HCT116 (cell line): Measurements from ENCODE around the gene UGT2B15. TPM values are rescaled to one million over a fixed set of nuclear protein-coding genes. Genes with fewer than 3 reads are reported as not detected.
"Not testable (repeated sequence)": the region's sequence is repeated elsewhere in the genome, so short reads cannot be mapped to it uniquely, and the experiment has no call there.

Experiments
- ATAC-seq: fragments of 200-7000 bp; cut with Tn5 transposase; 2 replicates; pipeline ENCODE4 v1.9.1; 2020; ENCODE audit warnings: mild to moderate bottlenecking, moderate library complexity
- Bru-seq: library from RNA; stranded (reverse); fragments of 400-500 nt; gene quantifications from one replicate; lab custom pipeline; 2021; lab: Mats Ljungman, UMichigan
- BruChase-seq, 2 experiments: library from RNA; stranded (reverse); fragments of 400-500 nt; gene quantifications; one replicate each; lab custom pipeline; 2021; lab: Mats Ljungman, UMichigan
- BruUV-seq: library from RNA; stranded (reverse); fragments of 400-500 nt; replicated peaks from 2 replicates; lab custom pipeline; 2021; lab: Mats Ljungman, UMichigan
- CTCF ChIA-PET: fragments of 300-600 bp; sonication (Branson Sonifier 250); formaldehyde crosslinking; loops from one replicate; lab custom pipeline; 2021; ENCODE audit warnings: antibody characterized with exemption; lab: Charles Lee
- POLR2A ChIA-PET: fragments of 300-600, 350-600 bp; sonication (Branson Sonifier 250); formaldehyde crosslinking; loops from one replicate; lab custom pipeline; 2021; ENCODE audit warnings: antibody characterized with exemption; lab: Charles Lee
- RAD21 ChIA-PET, 2 experiments: fragments of 300-600 bp; sonication (Branson Sonifier 250); formaldehyde crosslinking; loops; one replicate each; lab custom pipeline; 2023; ENCODE audit warnings: low total read pairs in 2 of 2; ENCODE audit not compliant: uncharacterized antibody in 2 of 2, unreplicated experiment in 2 of 2, low non-redundant PET in 1 of 2; lab: Charles Lee
- DNase-seq: peaks from one replicate; pipeline ENCODE4 v3.0.0-alpha.2; 2010; ENCODE audit warnings: low read depth, low spot score
- H2AFZ ChIP-seq: fragments of 200-600 bp; shearing (Covaris generic), sonication (generic); 2 replicates; pipeline ENCODE4 v1.6.1; 2017; ENCODE audit warnings: low read depth, mixed run types, mixed read lengths, antibody characterized with exemption, low read length; ENCODE audit not compliant: poor library complexity, severe bottlenecking
- H3K27ac ChIP-seq: 2 replicates; pipeline ENCODE4 v1.5.1; 2012; ENCODE audit warnings: low read depth, low read length
- H3K27me3 ChIP-seq: fragments of 200-600 bp; sonication (generic); 2 replicates; pipeline ENCODE4 v1.6.1; 2016; ENCODE audit warnings: mixed run types, low read length, mixed read lengths; ENCODE audit not compliant: insufficient read depth
- H3K36me3 ChIP-seq, 2 experiments: fragments of 200-500 bp in 1 of 2; fragments of 200-600 bp in 1 of 2; sonication (Bioruptor generic) in 1 of 2; sonication (generic) in 1 of 2; 2 replicates each; pipeline versions ENCODE4 v1.5.1 to v1.6.1; 2014 to 2016; ENCODE audit warnings: low read length in 2 of 2, inconsistent platforms in 1 of 2, mixed read lengths in 1 of 2, mixed run types in 1 of 2; ENCODE audit not compliant: insufficient read depth in 2 of 2, control insufficient read depth in 1 of 2
- H3K4me1 ChIP-seq, 2 experiments: fragments of 200-600 bp in 1 of 2; sonication (generic) in 1 of 2; 2 replicates each; pipeline versions ENCODE4 v1.5.1 to v1.6.1; 2012 to 2017; ENCODE audit warnings: low read length in 2 of 2, inconsistent platforms in 1 of 2, mild to moderate bottlenecking in 1 of 2, mixed read lengths in 1 of 2, mixed run types in 1 of 2, moderate library complexity in 1 of 2; ENCODE audit not compliant: insufficient read depth in 2 of 2, control insufficient read depth in 1 of 2
- H3K4me2 ChIP-seq: fragments of 200-600 bp; sonication (generic); 2 replicates; pipeline ENCODE4 v1.6.1; 2017; ENCODE audit warnings: mixed run types, low read length, mixed read lengths
- H3K4me3 ChIP-seq, 2 experiments: fragments of 200-600 bp in 1 of 2; sonication (generic) in 1 of 2; replicated peaks in 1 of 2; 2 replicates each; pipeline ENCODE4 v1.5.1; 2011 to 2016; ENCODE audit warnings: low read length in 2 of 2, control low read depth in 1 of 2, low read depth in 1 of 2, mild to moderate bottlenecking in 1 of 2, mixed read lengths in 1 of 2, mixed run types in 1 of 2
- H3K79me2 ChIP-seq: fragments of 200-600 bp; sonication (generic); 2 replicates; pipeline ENCODE4 v1.6.1; 2017; ENCODE audit warnings: mild to moderate bottlenecking, mixed run types, low read length, moderate library complexity, mixed read lengths; ENCODE audit not compliant: insufficient read depth
- H3K9ac ChIP-seq: fragments of 200-600 bp; sonication (generic); 2 replicates; pipeline ENCODE4 v1.6.1; 2016; ENCODE audit warnings: low read length, mixed read lengths
- H3K9me2 ChIP-seq: fragments of 200-600 bp; sonication (generic), shearing (Covaris generic); 2 replicates; pipeline ENCODE4 v1.6.1; 2017; ENCODE audit warnings: mixed run types, mild to moderate bottlenecking, moderate library complexity; ENCODE audit not compliant: insufficient read depth
- H3K9me3 ChIP-seq, 2 experiments: fragments of 200-500 bp in 1 of 2; fragments of 200-600 bp in 1 of 2; sonication (Bioruptor generic) in 1 of 2; sonication (generic) in 1 of 2; 2 replicates each; pipeline ENCODE4 v1.6.1; 2014 to 2017; ENCODE audit warnings: low read length in 2 of 2, mixed read lengths in 2 of 2, inconsistent platforms in 1 of 2, low read depth in 1 of 2, mild to moderate bottlenecking in 1 of 2, mixed run types in 1 of 2, moderate library complexity in 1 of 2; ENCODE audit not compliant: control insufficient read depth in 1 of 2, insufficient read depth in 1 of 2
- H4K20me1 ChIP-seq: fragments of 200-600 bp; sonication (generic), shearing (Covaris generic); 2 replicates; pipeline ENCODE4 v1.6.1; 2017; ENCODE audit warnings: mixed run types, mild to moderate bottlenecking, moderate library complexity; ENCODE audit not compliant: insufficient read depth
- CBX3 ChIP-seq: IDR thresholded peaks from 2 replicates; pipeline ENCODE4 v1.6.1; 2012; ENCODE audit warnings: low read depth
- ELF1 ChIP-seq: IDR thresholded peaks from 2 replicates; pipeline ENCODE4 v1.6.1; 2012; ENCODE audit warnings: low read depth, borderline replicate concordance
- EZH2phosphoT487 ChIP-seq: fragments of 200-600 bp; IDR thresholded peaks from 2 replicates; pipeline ENCODE4 v1.6.1; 2018; ENCODE audit warnings: antibody characterized with exemption, borderline replicate concordance
- FOSL1 ChIP-seq: IDR thresholded peaks from 2 replicates; pipeline ENCODE4 v1.6.1; 2012; ENCODE audit warnings: low read depth
- JUND ChIP-seq: IDR thresholded peaks from 2 replicates; pipeline ENCODE4 v1.6.1; 2012
- POLR2A ChIP-seq: IDR thresholded peaks from 2 replicates; pipeline ENCODE4 v1.7.0; 2011; ENCODE audit warnings: borderline replicate concordance; ENCODE audit not compliant: insufficient read depth, insufficient read length; ENCODE audit errors: extremely low read depth
- SP1 ChIP-seq: IDR thresholded peaks from 2 replicates; pipeline ENCODE4 v1.6.1; 2012; ENCODE audit warnings: low read depth
- SRF ChIP-seq: IDR thresholded peaks from 2 replicates; pipeline ENCODE4 v1.6.1; 2012; ENCODE audit warnings: low read depth
- YY1 ChIP-seq: IDR thresholded peaks from 2 replicates; pipeline ENCODE4 v1.6.1; 2011; ENCODE audit warnings: low read length, low read depth, moderate library complexity, mild to moderate bottlenecking; ENCODE audit not compliant: insufficient replicate concordance; ENCODE audit errors: extremely low read depth
- ZFX ChIP-seq: fragments of 450-650 bp; IDR thresholded peaks from 2 replicates; pipeline ENCODE4 v1.6.1; 2017
- ZNF274 ChIP-seq: fragments of 200-500 bp; sonication (Bioruptor generic); IDR thresholded peaks from 2 replicates; pipeline ENCODE4 v1.6.1; 2014; ENCODE audit warnings: mild to moderate bottlenecking, low read depth, low read length, inconsistent platforms
- intact Hi-C: fragments of 100-400 bp; cut with micrococcal nuclease; formaldehyde crosslinking; loops from 2 replicates; pipeline ENCODE4 v1.10.0; 2022
- long read RNA-seq: library from polyadenylated mRNA; unstranded; transcript quantifications from one replicate; pipeline ENCODE4 v2.0.0, GENCODE V29; 2021; ENCODE audit not compliant: unreplicated experiment
- polyA plus RNA-seq: library from polyadenylated mRNA; unstranded; fragments of >200 nt; gene quantifications from 2 replicates; pipeline ENCODE4 v1.2.1, GENCODE V29; 2012; ENCODE audit warnings: missing spikeins
- total RNA-seq: library from RNA; stranded (reverse); gene quantifications from one replicate; pipeline ENCODE4 v1.2.1, GENCODE V29; 2021; ENCODE audit not compliant: unreplicated experiment
- TF ChIP-seq, protein P1 (sequence below): IDR thresholded peaks from 2 replicates; pipeline ENCODE4 v1.6.1; 2012
- TF ChIP-seq, protein P2 (sequence below): IDR thresholded peaks from 2 replicates; pipeline ENCODE4 v1.6.1; 2011; ENCODE audit warnings: mild to moderate bottlenecking, low read length, moderate library complexity; ENCODE audit not compliant: insufficient replicate concordance; ENCODE audit errors: extremely low read depth
- TF ChIP-seq, protein P3 (sequence below): IDR thresholded peaks from 2 replicates; pipeline ENCODE4 v1.6.1; 2012
- TF ChIP-seq, protein P4 (sequence below): IDR thresholded peaks from 2 replicates; pipeline ENCODE4 v1.6.1; 2012; ENCODE audit warnings: low read depth

UGT2B15 gene
- 0.17 TPM for total RNA-seq
- polyA plus RNA-seq = not detected in 2 replicates
- Bru-seq, nascent RNA = percentile 13 among the genes with signal in this experiment
- percentile 9 among the genes with signal in this experiment for BruChase-seq, experiment 1, labeled RNA remaining after a 6-hour chase
- BruChase-seq, experiment 2, labeled RNA remaining after a 2-hour chase = percentile 3 among the genes with signal in this experiment
- long read RNA-seq = 0 reads

DNA sequence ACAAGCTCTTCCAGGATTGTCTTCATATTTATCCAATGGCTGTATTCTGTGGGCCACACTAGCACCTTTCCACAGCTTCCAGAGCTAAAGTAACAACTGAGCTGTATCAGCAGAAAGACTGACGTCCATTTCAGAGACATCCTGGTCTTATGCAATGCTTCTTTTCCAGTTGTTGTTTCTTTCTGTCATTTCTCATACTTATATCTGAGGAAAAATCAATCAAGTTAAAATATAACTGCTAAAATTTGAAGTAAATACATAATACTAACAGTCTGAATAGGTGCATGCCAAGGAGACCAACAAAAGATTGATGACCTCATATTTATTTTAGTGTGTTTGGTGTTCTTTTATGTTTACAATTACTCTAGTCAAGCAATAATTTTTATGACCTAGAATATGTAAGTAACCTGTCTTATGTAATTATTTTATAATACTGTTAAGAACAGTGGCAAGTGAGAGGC lies at the start of gene UGT2B15:
TSS of gene UGT2B15 (minus strand) at position 174 of the 461 bp plus-strand sequence. CDS start at position 140, 34 bp downstream.
- intact Hi-C loops, BruUV-seq, POLR2A ChIA-PET, H3K4me3 ChIP-seq, H3K4me1 ChIP-seq, ATAC-seq, DNase-seq, H3K27ac ChIP-seq, RAD21 ChIA-PET, H3K9me2 ChIP-seq, H3K9me3 ChIP-seq, H3K27me3 ChIP-seq, H3K4me2 ChIP-seq, CTCF ChIA-PET, H3K36me3 ChIP-seq, H3K79me2 ChIP-seq, H4K20me1 ChIP-seq, H3K9ac ChIP-seq, H2AFZ ChIP-seq: not testable (repeated sequence)

- Histone ChIP-seq H3K4me2 (no peak overlapping the region), H3K9ac (no peak overlapping the region), H3K79me2 (no peaks in the 10 kb centered on the region), H4K20me1 (no peaks in the 10 kb centered on the region), H3K9me3 (no peaks in the 10 kb centered on the region), H3K27ac (no peak overlapping the region), H3K4me3 (no peak overlapping the region), H3K36me3 (no peaks in the 10 kb centered on the region), H2AFZ (no peak overlapping the region), H3K27me3 (no peaks in the 10 kb centered on the region), H3K9me2 (no peaks in the 10 kb centered on the region), H3K4me1 (no peaks in the 10 kb centered on the region)
- CTCF ChIA-PET = no interaction called here
- intact Hi-C loops = no loop called here
- BruUV-seq = no TSS peak
- RAD21 ChIA-PET = no interaction called here
- no peak for ATAC-seq
- POLR2A ChIA-PET = no interaction called here
- DNase-seq = no peak
- TF ChIP-seq JUND (no peak), SP1 (no peak), ELF1 (no peak), EZH2phosphoT487 (no peak), CBX3 (no peak), ZNF274 (no peak), YY1 (no peak), SRF (no peak), POLR2A (no peak), ZFX (no peak), FOSL1 (no peak)
- TF ChIP-seq, protein P1, sequence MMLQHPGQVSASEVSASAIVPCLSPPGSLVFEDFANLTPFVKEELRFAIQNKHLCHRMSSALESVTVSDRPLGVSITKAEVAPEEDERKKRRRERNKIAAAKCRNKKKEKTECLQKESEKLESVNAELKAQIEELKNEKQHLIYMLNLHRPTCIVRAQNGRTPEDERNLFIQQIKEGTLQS = no peak
- TF ChIP-seq, protein P2, sequence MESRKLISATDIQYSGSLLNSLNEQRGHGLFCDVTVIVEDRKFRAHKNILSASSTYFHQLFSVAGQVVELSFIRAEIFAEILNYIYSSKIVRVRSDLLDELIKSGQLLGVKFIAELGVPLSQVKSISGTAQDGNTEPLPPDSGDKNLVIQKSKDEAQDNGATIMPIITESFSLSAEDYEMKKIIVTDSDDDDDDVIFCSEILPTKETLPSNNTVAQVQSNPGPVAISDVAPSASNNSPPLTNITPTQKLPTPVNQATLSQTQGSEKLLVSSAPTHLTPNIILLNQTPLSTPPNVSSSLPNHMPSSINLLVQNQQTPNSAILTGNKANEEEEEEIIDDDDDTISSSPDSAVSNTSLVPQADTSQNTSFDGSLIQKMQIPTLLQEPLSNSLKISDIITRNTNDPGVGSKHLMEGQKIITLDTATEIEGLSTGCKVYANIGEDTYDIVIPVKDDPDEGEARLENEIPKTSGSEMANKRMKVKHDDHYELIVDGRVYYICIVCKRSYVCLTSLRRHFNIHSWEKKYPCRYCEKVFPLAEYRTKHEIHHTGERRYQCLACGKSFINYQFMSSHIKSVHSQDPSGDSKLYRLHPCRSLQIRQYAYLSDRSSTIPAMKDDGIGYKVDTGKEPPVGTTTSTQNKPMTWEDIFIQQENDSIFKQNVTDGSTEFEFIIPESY = no peak
- TF ChIP-seq, protein P3, sequence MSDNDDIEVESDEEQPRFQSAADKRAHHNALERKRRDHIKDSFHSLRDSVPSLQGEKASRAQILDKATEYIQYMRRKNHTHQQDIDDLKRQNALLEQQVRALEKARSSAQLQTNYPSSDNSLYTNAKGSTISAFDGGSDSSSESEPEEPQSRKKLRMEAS = no peak
- TF ChIP-seq, protein P4, sequence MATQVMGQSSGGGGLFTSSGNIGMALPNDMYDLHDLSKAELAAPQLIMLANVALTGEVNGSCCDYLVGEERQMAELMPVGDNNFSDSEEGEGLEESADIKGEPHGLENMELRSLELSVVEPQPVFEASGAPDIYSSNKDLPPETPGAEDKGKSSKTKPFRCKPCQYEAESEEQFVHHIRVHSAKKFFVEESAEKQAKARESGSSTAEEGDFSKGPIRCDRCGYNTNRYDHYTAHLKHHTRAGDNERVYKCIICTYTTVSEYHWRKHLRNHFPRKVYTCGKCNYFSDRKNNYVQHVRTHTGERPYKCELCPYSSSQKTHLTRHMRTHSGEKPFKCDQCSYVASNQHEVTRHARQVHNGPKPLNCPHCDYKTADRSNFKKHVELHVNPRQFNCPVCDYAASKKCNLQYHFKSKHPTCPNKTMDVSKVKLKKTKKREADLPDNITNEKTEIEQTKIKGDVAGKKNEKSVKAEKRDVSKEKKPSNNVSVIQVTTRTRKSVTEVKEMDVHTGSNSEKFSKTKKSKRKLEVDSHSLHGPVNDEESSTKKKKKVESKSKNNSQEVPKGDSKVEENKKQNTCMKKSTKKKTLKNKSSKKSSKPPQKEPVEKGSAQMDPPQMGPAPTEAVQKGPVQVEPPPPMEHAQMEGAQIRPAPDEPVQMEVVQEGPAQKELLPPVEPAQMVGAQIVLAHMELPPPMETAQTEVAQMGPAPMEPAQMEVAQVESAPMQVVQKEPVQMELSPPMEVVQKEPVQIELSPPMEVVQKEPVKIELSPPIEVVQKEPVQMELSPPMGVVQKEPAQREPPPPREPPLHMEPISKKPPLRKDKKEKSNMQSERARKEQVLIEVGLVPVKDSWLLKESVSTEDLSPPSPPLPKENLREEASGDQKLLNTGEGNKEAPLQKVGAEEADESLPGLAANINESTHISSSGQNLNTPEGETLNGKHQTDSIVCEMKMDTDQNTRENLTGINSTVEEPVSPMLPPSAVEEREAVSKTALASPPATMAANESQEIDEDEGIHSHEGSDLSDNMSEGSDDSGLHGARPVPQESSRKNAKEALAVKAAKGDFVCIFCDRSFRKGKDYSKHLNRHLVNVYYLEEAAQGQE = no peak
Observed at GRCh38 chr4:68719075-68719473, 48.6 kb upstream of the UGT2B15 start.
